Head of caudate nucleus (tissue), 42 donors: ENCODE data around the gene ZNF333.
A peak's percentile ranks its signal among the peaks of the same experiment; 100 is the strongest.
"Not testable (repeated sequence)": the region's sequence is repeated elsewhere in the genome, so short reads cannot be mapped to it uniquely, and the experiment has no call there.

ENCODE experiments used
- DNase-seq, 42 donors: peaks; one replicate each; pipeline versions ENCODE4 v3.0.0 to v3.0.0-alpha.2; 2020 to 2021; ENCODE audit warnings: mixed read lengths in 7 of 42
- intact Hi-C: fragments of 100-400 bp; cut with DNase I; formaldehyde crosslinking; loops from one replicate; pipeline ENCODE4 v1.15.0; 2022

ZNF333 gene

DNA sequence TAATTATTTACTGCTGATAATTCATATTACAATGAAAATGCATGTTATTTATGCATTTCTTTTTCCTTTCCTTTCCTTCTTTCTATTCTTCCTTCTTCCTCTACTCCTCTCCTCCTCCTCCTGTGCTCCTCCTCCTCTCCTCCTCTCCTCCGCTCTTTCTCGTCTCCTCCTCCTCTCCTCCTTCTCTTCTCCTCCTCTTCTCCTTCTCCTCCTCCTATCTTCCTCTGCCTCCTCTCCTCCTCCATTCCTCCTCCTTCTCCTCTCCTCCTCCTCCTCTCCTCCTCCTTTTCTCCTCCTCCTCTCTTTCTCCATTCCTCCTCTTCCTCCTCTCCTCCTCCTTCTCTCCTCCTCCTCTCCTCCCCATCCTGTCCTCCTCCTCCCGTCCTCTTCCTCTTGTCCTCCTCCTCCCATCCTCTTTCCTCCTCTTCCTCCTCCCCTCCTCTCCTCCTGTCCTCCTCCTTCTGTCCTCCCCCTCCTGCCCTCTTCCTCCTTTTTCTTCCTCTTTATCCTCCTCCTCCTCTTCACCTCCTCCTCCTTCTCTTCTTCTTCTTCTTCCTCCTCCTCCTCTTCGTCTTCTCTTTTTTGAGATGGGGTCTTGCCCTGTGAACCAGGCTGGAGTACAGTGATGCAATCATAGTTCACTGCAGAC lies 73.8 kb downstream of the ZNF333 start:
- no peak for DNase-seq
- intact Hi-C loops, result no loop called here

GRCh38 chr19:14764401-14764800 lies 74.6 kb downstream of the ZNF333 start:
- DNase-seq, result peak in 1 of 42 donors; percentile 18
- intact Hi-C loops, result no loop called here

DNA sequence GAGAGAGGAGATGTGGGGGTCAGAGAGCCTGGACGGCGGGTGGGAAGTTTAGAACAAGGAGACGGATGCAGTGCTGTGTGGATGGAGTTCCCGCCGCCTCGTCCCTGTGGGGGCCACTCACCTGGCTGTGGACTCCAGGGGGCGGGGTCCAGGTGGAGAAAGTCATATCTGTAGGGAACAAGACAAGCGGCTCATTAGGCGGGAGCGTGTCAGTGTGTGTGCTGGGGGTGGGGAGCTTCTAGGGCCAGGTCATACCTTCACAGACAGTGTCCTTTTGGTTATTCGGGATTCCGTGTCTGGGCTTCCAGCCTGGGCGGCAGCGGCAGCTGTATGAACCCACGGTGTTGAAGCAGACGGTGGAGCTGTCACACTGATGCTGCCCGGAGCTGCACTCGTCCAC lies 75.6 kb downstream of the ZNF333 start:
- intact Hi-C loops, result loop anchor here (5.0 kb wide), 1 partner anchor 368 kb away; no protein-coding TSS in a partner anchor
- peak in 1 of 42 donors; percentile 5 for DNase-seq

DNA sequence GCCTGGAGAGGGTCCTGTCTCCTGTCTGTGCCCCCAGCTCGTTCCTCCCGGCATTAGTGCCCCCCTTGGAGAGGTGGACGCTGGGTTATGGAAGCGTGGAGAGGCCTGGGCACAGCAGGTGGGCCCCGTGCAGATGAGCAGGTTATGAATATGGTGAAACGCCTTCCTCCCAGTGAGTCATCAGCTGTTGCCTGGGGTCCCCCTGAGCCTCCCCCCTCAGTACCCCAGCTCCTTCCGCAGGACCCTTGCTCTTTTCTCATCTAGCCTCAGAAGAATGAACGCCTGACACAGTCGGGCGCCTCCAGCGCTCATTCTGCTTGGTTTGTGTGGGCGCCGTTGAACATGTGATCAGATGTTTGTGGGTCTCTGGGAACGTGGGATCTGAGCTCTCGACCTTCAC lies 76.0 kb downstream of the ZNF333 start:
- DNase-seq, result peak in 2 of 42 donors; percentile 3 to 10
- intact Hi-C loops, result loop anchor here (5.0 kb wide), 1 partner anchor 369 kb away; no protein-coding TSS in a partner anchor

DNA sequence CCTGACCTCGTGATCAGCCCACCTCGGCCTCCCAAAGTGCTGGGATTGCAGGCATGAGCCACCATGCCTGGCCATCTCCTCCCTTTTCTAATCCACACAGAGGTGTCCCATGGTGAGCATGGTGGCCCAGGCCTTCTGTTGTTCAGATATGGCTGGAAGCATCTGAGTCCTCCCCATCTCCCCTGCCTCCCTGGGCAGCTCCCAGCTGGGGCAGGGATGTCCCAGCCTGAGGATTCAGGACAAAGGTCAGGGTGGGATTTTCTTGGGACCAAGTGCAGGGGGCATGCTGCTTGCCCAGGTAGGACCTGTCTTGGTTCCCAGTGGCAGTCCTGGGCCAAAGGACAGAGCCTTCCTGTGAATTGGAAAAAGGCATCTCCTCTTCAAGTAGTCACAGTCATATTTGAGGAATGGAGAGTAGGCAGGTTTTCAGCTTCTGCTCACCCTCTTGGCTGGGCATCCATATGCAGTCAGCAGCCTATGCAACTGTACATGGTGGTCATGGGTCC lies 77.7 kb downstream of the ZNF333 start:
- peak in 2 of 42 donors; percentile 10 to 21 for DNase-seq
- intact Hi-C loops, result loop anchor here (5.0 kb wide), 1 partner anchor 370 kb away; no protein-coding TSS in a partner anchor

DNA sequence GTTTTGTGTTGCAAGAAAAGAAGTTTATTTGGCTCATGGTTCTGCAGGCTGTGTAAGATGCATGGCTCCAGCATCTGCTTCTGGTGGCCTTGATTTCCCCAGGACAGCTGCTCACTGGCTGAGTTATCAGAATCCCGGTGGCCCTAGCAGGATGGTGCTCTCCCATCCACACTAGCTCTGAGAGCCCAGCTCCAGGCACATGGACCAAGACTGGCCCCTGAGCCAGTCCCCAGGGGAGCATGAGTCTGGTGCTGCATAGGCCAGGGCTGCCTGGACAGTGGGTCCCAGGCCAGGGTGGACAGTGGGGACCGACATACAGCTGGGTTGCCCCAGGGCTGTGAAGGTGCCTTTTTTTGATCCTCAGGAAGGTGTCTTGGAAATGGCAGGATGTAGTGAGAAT lies 78.2 kb downstream of the ZNF333 start:
- DNase-seq, result peak in 2 of 42 donors; percentile 2 to 29
- intact Hi-C loops, result loop anchor here (5.0 kb wide), 1 partner anchor 371 kb away; no protein-coding TSS in a partner anchor

DNA sequence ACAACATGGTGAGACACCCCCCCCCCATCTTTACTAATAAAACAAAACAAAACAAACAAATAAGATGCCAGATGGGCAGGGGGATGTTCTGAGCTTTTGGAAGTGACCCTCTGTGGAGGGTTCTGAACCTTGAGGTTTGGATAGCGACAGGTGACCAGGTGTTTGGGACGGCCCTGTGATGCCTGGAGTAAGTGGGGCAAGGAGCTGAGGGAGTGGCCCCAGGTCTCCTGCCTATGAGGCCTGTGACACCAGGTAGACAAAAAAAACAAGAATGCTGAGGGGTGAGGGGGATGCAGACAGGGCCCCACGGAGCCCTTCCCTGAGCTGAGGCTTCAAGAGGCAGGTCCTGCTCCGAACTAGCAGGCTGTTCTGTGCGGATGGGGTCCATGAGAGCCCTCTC lies 79.4 kb downstream of the ZNF333 start:
- intact Hi-C loops, result loop anchor here (5.0 kb wide), 1 partner anchor 372 kb away; no protein-coding TSS in a partner anchor
- DNase-seq, result peak in 1 of 42 donors; percentile 16

DNA sequence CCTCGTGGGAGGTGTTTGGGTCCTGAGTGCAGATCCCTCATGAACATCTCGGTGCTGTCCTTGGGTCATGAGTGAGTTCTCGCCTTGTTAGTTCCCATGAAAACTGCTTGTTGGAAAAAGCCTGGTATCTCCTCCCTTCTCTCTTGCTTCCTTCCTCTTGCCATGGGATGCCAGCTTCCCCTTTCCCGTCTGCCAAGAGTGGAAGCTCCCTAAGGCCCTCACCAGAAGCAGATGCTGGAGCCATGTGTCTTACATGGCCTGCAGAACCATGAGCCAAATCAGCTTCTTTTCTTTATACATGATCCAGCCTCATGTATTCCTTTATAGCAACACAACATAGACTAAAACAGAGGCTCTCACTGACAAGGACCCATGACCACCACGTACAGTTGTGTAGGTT lies 80.3 kb downstream of the ZNF333 start:
- DNase-seq, result no peak
- intact Hi-C loops, result no loop called here

DNA sequence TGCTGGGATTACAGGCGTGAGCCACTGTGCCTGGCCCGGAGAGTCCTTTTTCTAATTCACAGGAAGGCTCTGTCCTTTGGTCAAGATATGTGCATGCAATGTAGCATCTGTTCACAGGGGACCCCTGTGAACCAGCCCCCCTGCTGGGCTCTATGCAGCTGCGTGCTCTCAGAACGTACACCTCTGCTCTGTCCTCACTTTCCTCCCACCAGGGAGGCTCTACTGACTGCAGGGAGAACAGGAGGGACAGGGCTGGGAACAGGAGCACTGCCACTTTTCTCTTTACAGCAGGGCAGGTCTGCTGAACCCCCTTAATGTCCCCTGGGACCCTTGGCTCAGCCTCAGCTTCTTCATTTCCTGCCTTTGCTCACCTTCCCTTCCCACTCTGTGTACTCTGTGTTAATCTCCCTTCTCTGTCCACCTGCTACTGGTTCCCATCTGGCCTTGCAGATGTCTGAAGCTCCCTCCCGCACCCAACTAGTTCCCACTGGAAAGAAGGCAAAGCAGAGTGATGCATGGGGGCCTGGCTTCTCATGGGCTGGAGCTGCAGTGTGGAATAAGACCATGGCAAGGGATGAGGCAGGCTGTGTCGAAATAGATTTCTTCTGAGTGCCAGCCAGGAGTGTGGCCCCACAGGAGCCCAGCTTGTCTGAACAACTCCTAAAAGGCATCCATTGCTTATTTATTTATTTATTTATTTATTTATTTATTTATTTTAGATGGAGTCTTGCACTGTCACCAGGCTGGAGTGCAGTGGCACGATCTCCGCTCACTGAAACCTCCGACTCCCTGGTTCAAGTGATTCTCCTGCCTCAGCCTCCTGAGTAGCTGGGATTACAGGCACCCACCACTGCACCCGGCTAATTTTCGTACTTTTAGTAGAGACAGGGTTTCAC lies 81.3 kb downstream of the ZNF333 start:
- intact Hi-C loops, result no loop called here
- peak in 2 of 42 donors; percentile 4 to 5 for DNase-seq

DNA sequence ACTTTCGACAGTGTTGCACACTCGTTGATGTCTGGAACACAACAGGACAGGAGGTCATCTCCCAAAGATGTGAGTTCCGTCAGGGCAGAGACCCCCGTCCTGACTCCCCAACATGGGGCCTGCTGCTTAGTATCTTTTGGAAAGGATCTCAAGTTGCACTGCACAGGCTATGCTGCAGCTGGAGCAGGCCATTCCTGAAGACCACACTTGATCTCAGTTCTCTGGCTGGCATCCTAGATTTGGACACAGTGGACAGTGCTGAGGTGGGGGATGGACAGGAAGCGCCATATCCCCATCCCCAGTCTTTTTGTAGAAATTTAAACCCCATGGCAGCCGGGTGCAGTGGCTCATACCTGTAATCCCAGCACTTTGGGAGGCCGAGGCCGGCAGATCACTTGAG lies 82.6 kb downstream of the ZNF333 start:
- intact Hi-C loops, result no loop called here
- peak in 2 of 42 donors; percentile 1 to 14 for DNase-seq

GRCh38 chr19:14772995-14773394 lies 83.1 kb downstream of the ZNF333 start:
- peak in 1 of 42 donors; percentile 1 for DNase-seq
- intact Hi-C loops, result no loop called here

DNA sequence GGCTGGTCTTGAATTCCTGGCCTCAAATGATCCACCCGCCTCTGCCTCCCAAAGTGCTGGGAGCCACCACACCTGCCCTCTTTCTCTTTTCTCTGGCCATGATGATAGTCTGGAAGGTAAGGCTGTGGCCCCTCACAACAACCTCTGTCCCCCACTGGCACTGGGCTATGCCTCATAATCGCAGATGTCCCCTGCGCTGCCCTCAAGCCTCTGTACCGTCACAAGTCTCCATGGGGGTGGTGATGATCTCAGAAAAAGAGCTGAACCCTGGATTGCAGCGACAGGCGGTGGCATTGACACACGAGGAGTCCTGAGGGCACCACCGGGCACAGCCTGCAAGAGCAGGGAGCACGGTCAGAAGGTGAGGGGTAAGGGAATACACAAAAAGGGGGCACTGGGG lies 83.9 kb downstream of the ZNF333 start:
- DNase-seq, result peak in 1 of 42 donors; percentile 8

GRCh38 chr19:14774373-14774772 lies 84.5 kb downstream of the ZNF333 start:
- peak in 1 of 42 donors; percentile 3 for DNase-seq
- intact Hi-C loops, result no loop called here

More for the DNA sequence above, 83.9 kb downstream of the ZNF333 start:
- intact Hi-C loops, result not testable (repeated sequence)

GRCh38 chr19:14775326-14775725 lies 85.5 kb downstream of the ZNF333 start:
- DNase-seq, intact Hi-C loops: not testable (repeated sequence)

DNA sequence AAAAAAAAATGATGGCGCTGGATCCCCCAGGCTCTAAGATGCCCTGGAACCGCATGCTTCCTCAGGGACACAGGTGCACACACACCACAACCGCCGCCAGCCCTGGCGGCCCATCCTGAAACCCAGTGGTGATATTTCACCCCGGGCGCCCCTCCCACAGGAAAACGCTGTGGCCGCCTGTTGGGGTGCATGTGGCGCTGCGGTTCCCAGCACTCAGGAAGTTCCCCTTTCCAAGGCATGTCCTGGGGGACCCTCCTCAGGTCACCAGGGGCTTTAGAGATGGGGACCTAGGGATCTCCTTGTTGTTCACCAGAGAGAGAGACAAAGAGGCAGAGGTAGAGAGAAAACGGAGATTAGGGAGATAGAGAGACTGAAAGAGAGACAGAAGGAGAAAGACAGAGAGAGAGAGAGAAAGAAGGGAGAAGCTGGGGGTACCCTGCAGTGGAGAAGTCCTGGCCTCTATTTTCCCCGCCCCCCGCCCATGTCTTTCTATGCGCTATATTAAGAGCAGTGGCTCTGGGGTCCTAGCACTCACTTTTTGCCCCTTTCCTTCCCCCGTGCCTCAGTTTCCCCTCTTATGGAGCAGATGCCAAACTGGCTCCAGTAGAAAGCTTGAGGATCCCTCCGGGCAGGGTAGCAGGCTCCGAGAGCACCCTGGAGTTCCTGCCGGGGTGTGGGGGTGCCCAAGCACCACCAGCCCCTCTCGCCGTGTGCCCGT lies 86.2 kb downstream of the ZNF333 start:
- peak in 35 of 42 donors; percentile 9 to 63 (median 32) for DNase-seq

GRCh38 chr19:14777645-14778044 lies 87.8 kb downstream of the ZNF333 start:
- intact Hi-C loops, DNase-seq: not testable (repeated sequence)

More for the DNA sequence above, 86.2 kb downstream of the ZNF333 start:
- intact Hi-C loops, result no loop called here

GRCh38 chr19:14778110-14778845 lies 88.4 kb downstream of the ZNF333 start, which contains the start of gene ADGRE2:
Gene ADGRE2 (minus strand): TSS chr19:14778560. CDS start chr19:14776756, 1,804 bp downstream.
- DNase-seq, result peak in 1 of 42 donors; percentile 7
- intact Hi-C loops, result not testable (repeated sequence)

- intact Hi-C loops, result no loop called here
- peak in 1 of 42 donors; percentile 8 for DNase-seq
Observed at GRCh38 chr19:14779151-14779550, 89.3 kb downstream of the ZNF333 start.
